DMS 273 (cell line): ENCODE measurements around the gene TMEM63B.
"Not testable (repeated sequence)": the region's sequence is repeated elsewhere in the genome, so short reads cannot be mapped to it uniquely, and the experiment has no call there.

Experiments used
- DNase-seq: peaks from one replicate; lab custom pipeline; 2025; ENCODE audit not compliant: unreplicated experiment; lab: John Stamatoyannopoulos, UW

Gene TMEM63B

GRCh38 chr6:44169154-44169553 lies 41.8 kb downstream of the TMEM63B start:
- DNase-seq = no peak

- no peak for DNase-seq
These were observed 42.7 kb downstream of the TMEM63B start for GRCh38 chr6:44169886-44170570.

- no peak for DNase-seq
These were observed 44.7 kb downstream of the TMEM63B start for GRCh38 chr6:44171899-44172546.

- peak; percentile 91 for DNase-seq
These were observed 45.6 kb downstream of the TMEM63B start for GRCh38 chr6:44172731-44173500.

- no peak for DNase-seq
These were observed 48.9 kb downstream of the TMEM63B start for GRCh38 chr6:44176130-44176761.

- DNase-seq = no peak
These were observed 49.6 kb downstream of the TMEM63B start for GRCh38 chr6:44176762-44177509.

- DNase-seq = no peak
These were observed 50.5 kb downstream of the TMEM63B start for GRCh38 chr6:44177691-44178423.

GRCh38 chr6:44178424-44179071 lies 51.2 kb downstream of the TMEM63B start:
- DNase-seq = no peak

GRCh38 chr6:44179072-44179536 lies 51.8 kb downstream of the TMEM63B start:
- DNase-seq = no peak

GRCh38 chr6:44179648-44180047 lies 52.3 kb downstream of the TMEM63B start:
- DNase-seq = no peak

- no peak for DNase-seq
These were observed 53.1 kb downstream of the TMEM63B start for GRCh38 chr6:44180406-44180805.

GRCh38 chr6:44180886-44181285 lies 53.5 kb downstream of the TMEM63B start:
- no peak for DNase-seq

- not testable (repeated sequence) for DNase-seq
These were observed 54.4 kb downstream of the TMEM63B start for GRCh38 chr6:44181784-44182183.

GRCh38 chr6:44182911-44183390 lies 55.6 kb downstream of the TMEM63B start:
- DNase-seq = no peak

- no peak for DNase-seq
These were observed 56.4 kb downstream of the TMEM63B start for GRCh38 chr6:44183783-44184182.

GRCh38 chr6:44185356-44185755 lies 58.0 kb downstream of the TMEM63B start:
- not testable (repeated sequence) for DNase-seq

- no peak for DNase-seq
These were observed 58.7 kb downstream of the TMEM63B start for GRCh38 chr6:44185953-44186634.

- DNase-seq = no peak
These were observed 59.3 kb downstream of the TMEM63B start for GRCh38 chr6:44186635-44187025.

GRCh38 chr6:44188819-44189218 lies 61.5 kb downstream of the TMEM63B start:
- no peak for DNase-seq
